Superior temporal gyrus (tissue), 1 donor: ENCODE measurements around the gene DNAJC5.
A peak's percentile ranks its signal among the peaks of the same experiment; 100 is the strongest.

Experiments
- DNase-seq: peaks from one replicate; pipeline ENCODE4 v3.0.0-alpha.2; 2016; ENCODE audit errors: extremely low spot score

The DNAJC5 gene

GRCh38 chr20:63884506-63885263 lies 10.2 kb upstream of the DNAJC5 start:
- DNase-seq, result no peak

- no peak for DNase-seq
Measured at GRCh38 chr20:63885264-63886053, 9.5 kb upstream of the DNAJC5 start.

GRCh38 chr20:63886054-63886419 lies 8.9 kb upstream of the DNAJC5 start:
- DNase-seq, result no peak

- DNase-seq, result no peak
Measured at GRCh38 chr20:63886921-63887320, 8.0 kb upstream of the DNAJC5 start.

- no peak for DNase-seq
Measured at GRCh38 chr20:63889241-63890200, 5.4 kb upstream of the DNAJC5 start.

GRCh38 chr20:63890201-63890576 lies 4.7 kb upstream of the DNAJC5 start:
- DNase-seq, result no peak

GRCh38 chr20:63890616-63891015 lies 4.3 kb upstream of the DNAJC5 start:
- no peak for DNase-seq

- no peak for DNase-seq
Measured at GRCh38 chr20:63891061-63892002, 3.6 kb upstream of the DNAJC5 start.

GRCh38 chr20:63892402-63892801 lies 2.5 kb upstream of the DNAJC5 start:
- no peak for DNase-seq

- no peak for DNase-seq
Measured at GRCh38 chr20:63893999-63894357, 948 bp upstream of the DNAJC5 start.

- DNase-seq, result no peak
Measured at GRCh38 chr20:63895202-63895951, 451 bp downstream of the DNAJC5 start.

- peak; percentile 25 for DNase-seq
Measured at GRCh38 chr20:63895952-63896263, 982 bp downstream of the DNAJC5 start.

GRCh38 chr20:63896264-63897105 lies 1.6 kb downstream of the DNAJC5 start:
- peak; percentile 38 for DNase-seq

- no peak for DNase-seq
Measured at GRCh38 chr20:63897978-63898561, 3.1 kb downstream of the DNAJC5 start.

GRCh38 chr20:63898882-63899558 lies 4.1 kb downstream of the DNAJC5 start:
- no peak for DNase-seq

- no peak for DNase-seq
Measured at GRCh38 chr20:63900413-63900812, 5.5 kb downstream of the DNAJC5 start.

- DNase-seq, result no peak
Measured at GRCh38 chr20:63903796-63904561, 9.1 kb downstream of the DNAJC5 start.
